ENCODE measurements around the gene ADGRD2.

ADGRD2 gene

GRCh38 chr9:124498499-124499146 lies 48.4 kb downstream of the ADGRD2 start:
- DNase-seq (ENCODE audit: low spot score) = no peak

GRCh38 chr9:124499216-124499615 lies 49.0 kb downstream of the ADGRD2 start:
- no peak for DNase-seq (ENCODE audit: low spot score)

- no peak for DNase-seq (ENCODE audit: low spot score)
Observed at GRCh38 chr9:124500028-124500795, 50.0 kb downstream of the ADGRD2 start.

DNA sequence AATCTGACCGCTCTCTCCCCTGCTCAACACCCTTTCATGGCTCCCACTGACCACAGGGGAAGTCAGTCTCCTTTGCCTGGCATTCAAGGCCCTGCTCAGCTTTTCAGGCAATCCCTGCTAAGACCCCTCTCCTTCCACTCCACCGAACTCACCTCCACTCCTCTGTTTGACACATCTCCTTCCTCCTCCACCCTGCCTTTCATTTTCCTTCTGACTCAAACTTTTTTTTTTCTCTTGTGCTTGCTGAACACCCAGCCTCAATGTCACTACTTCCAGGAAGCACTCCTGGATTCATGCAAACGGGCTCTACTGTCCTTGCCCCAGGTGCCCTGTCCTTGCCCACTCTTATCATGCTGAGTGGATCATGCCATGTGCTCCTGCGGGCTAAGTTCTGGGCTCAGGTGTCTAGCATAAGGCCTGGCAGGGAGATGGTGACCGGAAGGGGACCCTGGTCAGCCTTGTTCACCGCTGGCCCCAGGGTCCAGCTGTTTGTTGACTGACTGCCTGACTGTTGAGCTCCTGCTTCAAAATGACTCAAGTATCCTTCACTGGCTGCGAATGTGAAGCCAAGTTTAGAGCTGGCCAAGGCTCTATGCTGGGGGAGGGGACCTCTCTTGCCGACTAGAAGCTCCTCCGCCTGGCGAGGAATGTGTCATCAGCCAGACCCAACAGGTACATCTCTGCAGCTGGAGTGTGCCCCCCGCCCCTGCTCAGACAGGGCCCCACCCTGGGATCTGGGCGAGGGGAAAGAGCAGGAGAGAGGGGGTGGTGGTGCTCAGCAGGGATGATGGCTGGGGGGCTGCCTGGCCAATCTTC lies 50.8 kb downstream of the ADGRD2 start:
- DNase-seq (ENCODE audit: low spot score) = no peak

- DNase-seq (ENCODE audit: low spot score) = no peak
Observed at GRCh38 chr9:124501771-124502320, 51.6 kb downstream of the ADGRD2 start.

- no peak for DNase-seq (ENCODE audit: low spot score)
Observed at GRCh38 chr9:124502711-124503702, 52.8 kb downstream of the ADGRD2 start.

GRCh38 chr9:124503713-124504529 lies 53.7 kb downstream of the ADGRD2 start:
- no peak for DNase-seq (ENCODE audit: low spot score)

GRCh38 chr9:124504530-124505005 lies 54.3 kb downstream of the ADGRD2 start:
- no peak for DNase-seq (ENCODE audit: low spot score)

DNA sequence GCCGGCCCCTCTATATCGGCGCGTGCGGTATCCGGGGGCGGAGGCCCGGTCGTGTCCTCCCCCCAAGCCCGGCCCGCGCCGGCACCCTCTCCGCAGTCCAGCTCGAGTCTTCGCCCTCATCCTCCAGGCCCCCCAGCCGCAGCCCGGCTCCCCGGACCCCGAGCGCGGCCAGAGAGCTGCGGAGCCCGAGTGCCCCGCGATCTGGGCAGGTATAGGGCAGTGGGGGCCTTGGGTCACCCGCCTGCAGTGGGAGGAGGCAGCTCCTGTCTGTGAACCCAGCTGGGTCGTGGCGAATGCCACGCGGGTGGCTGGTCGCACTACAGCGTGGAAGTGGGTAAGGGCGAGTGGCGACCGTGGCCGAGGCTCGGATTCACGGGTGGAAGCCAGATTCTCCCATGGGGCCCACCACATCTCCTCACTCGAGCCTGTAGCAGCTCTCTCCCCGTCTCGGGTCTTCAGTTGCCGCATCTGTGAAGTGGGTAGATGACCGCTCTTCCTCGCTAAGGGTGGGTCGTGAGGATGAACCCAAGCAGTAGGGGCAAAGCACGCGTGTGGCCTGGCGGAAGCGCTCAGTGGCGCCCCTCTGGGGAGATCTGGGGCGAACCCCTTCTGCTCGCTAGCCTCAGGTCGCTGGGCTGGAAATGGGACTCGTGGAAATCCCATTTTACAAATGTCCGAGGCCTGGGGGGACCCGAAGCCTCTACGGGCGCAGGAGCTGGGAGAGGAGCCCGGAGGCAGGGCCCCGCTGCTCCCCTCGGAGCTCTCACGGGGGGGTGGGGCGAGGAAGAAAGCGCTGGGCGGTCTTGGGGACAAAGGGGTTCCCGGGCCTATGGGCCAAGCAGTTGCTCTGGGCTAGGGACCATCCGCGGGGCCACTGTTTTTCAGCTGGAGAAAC lies 55.0 kb downstream of the ADGRD2 start:
- DNase-seq (ENCODE audit: low spot score) = no peak

- DNase-seq (ENCODE audit: low spot score) = no peak
Observed at GRCh38 chr9:124505901-124506346, 55.7 kb downstream of the ADGRD2 start.

GRCh38 chr9:124506433-124506832 lies 56.2 kb downstream of the ADGRD2 start:
- no peak for DNase-seq (ENCODE audit: low spot score)

- no peak for DNase-seq (ENCODE audit: low spot score)
Observed at GRCh38 chr9:124506931-124507879, 57.0 kb downstream of the ADGRD2 start, which contains the start of gene NR5A1. NR5A1 (minus strand) TSS chr9:124507399; CDS start chr9:124503395, 4,004 bp downstream.

- no peak for DNase-seq (ENCODE audit: low spot score)
Observed at GRCh38 chr9:124507880-124508423, 57.7 kb downstream of the ADGRD2 start.

DNA sequence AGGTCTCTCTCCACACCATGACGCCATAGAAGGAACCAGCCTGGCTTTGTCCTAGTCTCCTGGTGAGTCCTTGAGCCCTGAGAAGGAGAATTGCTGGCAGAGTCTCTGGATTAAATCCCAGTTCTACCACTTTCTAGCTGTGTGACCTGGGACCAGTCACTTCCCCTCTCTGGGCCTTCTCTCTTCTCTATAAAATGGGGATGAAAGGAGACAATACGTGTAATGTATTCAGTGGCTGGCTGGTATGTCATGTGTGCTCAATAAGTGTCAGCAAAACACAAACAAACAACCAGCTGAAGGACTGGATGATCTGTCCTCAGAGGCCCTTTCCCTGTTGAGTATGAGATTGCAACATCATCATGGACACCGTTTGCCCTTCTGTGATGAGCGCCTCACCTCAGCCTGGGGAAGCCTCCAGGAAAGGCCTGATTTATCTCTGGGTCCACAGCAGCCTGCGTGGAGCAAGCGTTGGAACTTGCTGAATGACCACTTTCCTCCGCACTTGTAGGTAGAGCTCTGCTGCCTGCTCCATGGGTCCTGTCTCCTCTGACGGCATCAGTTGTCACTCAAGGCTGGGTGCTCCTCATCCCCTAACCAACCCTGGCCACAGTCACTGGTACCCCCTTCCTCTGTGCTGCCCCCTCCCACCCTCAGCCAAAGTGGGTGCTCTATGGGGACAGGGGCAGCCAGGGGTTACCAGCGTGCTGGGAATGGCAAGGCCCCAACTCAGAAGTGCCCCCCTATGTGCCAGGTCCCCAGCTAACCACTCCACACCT lies 60.6 kb downstream of the ADGRD2 start:
- DNase-seq (ENCODE audit: low spot score) = no peak

- no peak for DNase-seq (ENCODE audit: low spot score)
Observed at GRCh38 chr9:124511426-124511840, 61.2 kb downstream of the ADGRD2 start.

Measured in ecto neural progenitor cell (in vitro differentiated cells).